GM20000 (cell line): Measurements from ENCODE around the gene PLBD1.

Source experiments
- DNase-seq: peaks from one replicate; pipeline ENCODE4 v3.0.0; 2012; ENCODE audit warnings: low spot score
- TF ChIP-seq, protein P1 (sequence below): IDR thresholded peaks from 2 replicates; pipeline ENCODE4 v1.5.1; 2012; ENCODE audit warnings: mild to moderate bottlenecking, control low read depth; ENCODE audit errors: extremely low read depth, missing control alignments

The PLBD1 gene

DNA sequence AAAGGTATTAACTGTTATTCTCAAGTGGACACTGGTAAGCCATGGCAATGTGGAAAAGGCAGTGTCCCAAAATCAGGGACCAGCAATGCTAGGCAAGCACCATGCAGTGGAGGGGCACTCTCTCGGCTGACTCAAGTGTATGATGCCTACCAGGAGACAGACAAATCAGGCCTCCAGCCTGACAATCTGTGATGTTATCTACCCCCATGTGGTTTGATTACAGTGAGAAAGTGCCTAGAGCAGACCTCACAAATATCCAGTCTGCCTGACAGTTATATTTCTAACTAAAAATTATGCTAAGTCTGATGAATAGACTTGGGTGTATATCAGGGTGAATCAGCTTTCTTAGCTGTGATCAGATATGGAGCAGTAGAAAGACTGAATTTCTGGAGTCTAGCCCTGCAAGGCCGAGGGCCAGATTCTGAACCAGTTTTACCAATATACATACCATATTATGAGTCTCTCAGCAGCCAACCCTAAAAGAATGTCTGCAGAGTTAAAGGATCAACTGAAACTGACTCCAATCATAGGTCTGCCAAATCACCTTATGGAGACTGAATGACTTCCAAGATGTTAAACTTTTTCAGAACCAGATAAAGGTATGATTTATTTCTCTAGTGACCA, 3.2 kb downstream of the PLBD1 start:
- no peak for DNase-seq
- TF ChIP-seq, protein P1, sequence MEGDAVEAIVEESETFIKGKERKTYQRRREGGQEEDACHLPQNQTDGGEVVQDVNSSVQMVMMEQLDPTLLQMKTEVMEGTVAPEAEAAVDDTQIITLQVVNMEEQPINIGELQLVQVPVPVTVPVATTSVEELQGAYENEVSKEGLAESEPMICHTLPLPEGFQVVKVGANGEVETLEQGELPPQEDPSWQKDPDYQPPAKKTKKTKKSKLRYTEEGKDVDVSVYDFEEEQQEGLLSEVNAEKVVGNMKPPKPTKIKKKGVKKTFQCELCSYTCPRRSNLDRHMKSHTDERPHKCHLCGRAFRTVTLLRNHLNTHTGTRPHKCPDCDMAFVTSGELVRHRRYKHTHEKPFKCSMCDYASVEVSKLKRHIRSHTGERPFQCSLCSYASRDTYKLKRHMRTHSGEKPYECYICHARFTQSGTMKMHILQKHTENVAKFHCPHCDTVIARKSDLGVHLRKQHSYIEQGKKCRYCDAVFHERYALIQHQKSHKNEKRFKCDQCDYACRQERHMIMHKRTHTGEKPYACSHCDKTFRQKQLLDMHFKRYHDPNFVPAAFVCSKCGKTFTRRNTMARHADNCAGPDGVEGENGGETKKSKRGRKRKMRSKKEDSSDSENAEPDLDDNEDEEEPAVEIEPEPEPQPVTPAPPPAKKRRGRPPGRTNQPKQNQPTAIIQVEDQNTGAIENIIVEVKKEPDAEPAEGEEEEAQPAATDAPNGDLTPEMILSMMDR: no peak

GRCh38 chr12:14563046-14563445, 4.6 kb downstream of the PLBD1 start:
- TF ChIP-seq, protein P1: no peak
- no peak for DNase-seq

DNA sequence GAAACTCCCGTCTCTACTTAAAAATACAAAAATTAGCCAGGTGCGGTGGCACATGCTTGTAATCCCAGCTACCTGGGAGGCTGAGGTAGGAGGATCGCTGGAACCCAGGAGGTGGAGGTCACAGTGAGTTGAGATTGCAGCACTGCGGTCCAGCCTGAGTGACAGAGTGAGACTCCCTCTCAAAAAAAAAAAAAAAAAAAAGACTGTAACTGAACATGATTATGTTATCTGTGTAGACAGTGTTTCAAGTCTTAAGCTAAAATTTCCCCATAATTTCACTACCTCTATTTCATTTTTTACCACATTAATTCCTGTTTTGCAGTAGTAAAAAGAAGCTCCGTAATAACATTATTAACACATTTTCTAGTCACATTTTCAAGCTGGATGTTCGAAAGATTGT, 5.4 kb downstream of the PLBD1 start:
- no peak for DNase-seq
- TF ChIP-seq, protein P1: no peak

DNA sequence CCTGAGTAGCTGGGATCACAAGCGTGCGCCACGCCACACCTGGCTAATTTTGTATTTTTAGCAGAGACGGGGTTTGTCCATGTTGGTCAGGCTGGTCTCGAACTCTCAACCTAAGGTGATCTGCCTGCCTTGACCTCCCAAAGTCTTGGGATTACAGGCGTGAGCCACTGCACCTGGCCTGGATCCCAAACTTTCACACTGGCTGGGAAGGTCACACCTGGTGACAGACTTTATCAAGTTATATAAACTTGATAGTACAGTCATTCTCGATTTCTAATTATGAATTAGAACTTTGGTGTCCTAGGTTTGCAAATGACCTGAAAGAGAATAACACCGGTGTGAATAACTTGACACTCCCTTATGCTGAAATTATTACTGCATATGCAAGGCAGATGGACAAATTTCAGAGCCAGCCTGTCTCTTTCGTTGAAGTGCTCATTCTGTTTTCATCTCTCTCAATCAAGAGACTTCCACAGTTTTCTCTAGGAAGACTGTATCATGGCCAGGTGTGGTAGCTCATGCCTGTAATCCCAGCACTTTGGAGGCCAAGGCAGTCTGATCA, 5.9 kb downstream of the PLBD1 start:
- TF ChIP-seq, protein P1: no peak
- no peak for DNase-seq

- TF ChIP-seq, protein P1: no peak
- no peak for DNase-seq
Observed at GRCh38 chr12:14560904-14561574, 6.6 kb downstream of the PLBD1 start.

DNA sequence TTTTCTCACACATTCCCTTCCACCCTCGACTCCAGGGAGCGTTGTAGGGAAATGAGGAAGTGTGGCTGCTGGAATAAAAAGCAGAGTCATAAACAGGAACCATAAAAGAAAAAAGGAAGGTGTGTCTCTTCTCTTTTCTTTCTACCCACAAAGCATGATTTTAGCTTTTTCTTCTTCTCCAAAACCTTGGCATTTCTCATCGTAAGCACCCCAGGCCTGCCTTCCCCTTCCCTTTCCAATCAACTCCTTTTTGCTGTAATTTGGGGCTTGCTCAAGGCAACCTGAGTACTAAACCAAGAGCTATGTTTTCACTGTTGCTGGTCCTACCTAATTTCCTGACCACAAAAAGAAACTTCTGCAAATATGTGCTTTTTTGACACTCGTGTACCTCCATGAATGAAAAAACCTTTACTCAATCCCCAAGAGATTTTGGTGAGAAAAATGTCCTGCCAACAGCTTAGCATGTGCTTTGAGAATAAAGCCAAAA, 9.2 kb downstream of the PLBD1 start:
- TF ChIP-seq, protein P1: no peak

DNA sequence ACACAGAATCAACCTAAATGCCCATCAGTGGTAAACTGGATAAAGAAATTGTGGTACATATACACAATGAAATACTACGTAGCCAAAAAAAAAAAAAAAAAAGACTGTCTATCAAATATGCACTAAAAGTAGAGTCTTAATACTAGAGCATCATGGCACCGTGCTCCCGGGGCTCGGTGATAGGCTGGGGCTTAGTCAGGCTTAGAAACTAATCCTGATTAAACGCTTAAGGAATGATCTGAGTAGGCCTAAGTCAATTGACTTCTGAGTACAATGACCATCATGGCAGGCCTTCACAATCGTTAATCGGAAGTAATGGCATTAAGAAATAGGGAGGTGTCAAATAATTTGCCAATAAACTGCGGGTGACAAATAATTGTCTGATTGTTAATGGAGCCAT, 9.7 kb downstream of the PLBD1 start:
- TF ChIP-seq, protein P1: no peak
- DNase-seq: no peak

More for the DNA sequence above, 9.2 kb downstream of the PLBD1 start:
- DNase-seq: no peak
